Measurements from ENCODE around the gene TLE4.

DNA sequence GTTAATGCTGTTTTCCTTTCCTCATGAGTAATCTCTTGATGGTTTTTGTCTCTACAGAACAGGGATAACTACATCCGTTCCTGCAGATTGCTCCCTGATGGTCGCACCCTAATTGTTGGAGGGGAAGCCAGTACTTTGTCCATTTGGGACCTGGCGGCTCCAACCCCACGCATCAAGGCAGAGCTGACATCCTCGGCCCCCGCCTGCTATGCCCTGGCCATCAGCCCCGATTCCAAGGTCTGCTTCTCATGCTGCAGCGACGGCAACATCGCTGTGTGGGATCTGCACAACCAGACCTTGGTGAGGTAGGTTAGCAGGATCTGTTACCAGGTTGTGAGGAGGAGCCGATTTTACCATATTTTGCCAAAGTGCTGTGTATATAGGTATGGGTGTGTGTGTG is 148.2 kb downstream of the TLE4 start:
- TF ChIP-seq, protein P1, sequence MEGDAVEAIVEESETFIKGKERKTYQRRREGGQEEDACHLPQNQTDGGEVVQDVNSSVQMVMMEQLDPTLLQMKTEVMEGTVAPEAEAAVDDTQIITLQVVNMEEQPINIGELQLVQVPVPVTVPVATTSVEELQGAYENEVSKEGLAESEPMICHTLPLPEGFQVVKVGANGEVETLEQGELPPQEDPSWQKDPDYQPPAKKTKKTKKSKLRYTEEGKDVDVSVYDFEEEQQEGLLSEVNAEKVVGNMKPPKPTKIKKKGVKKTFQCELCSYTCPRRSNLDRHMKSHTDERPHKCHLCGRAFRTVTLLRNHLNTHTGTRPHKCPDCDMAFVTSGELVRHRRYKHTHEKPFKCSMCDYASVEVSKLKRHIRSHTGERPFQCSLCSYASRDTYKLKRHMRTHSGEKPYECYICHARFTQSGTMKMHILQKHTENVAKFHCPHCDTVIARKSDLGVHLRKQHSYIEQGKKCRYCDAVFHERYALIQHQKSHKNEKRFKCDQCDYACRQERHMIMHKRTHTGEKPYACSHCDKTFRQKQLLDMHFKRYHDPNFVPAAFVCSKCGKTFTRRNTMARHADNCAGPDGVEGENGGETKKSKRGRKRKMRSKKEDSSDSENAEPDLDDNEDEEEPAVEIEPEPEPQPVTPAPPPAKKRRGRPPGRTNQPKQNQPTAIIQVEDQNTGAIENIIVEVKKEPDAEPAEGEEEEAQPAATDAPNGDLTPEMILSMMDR (IDR thresholded peaks at IDR 0.05): no peak
- TF ChIP-seq POLR2A (IDR thresholded peaks at IDR 0.05): no peak

Measured in esophagus squamous epithelium (tissue), 4 donors.